IPS-18a (cell line): Measurements from ENCODE around the gene SYNJ2.

Experiments used
- H3K27ac ChIP-seq: one replicate; pipeline ENCODE4 v1.5.1; 2013; ENCODE audit warnings: low read length
- H3K27me3 ChIP-seq: one replicate; pipeline ENCODE4 v1.6.1; 2013; ENCODE audit warnings: mild to moderate bottlenecking, low read length; ENCODE audit not compliant: control insufficient read depth, insufficient read depth
- H3K36me3 ChIP-seq: one replicate; pipeline ENCODE4 v1.6.1; 2013; ENCODE audit warnings: low read depth, low read length; ENCODE audit not compliant: control insufficient read depth
- H3K4me1 ChIP-seq: one replicate; pipeline ENCODE4 v1.6.1; 2013; ENCODE audit warnings: low read depth, low read length; ENCODE audit not compliant: control insufficient read depth
- H3K4me3 ChIP-seq: one replicate; pipeline ENCODE4 v1.5.1; 2013; ENCODE audit warnings: low read length
- H3K9ac ChIP-seq: one replicate; pipeline ENCODE4 v1.6.1; 2013; ENCODE audit warnings: mild to moderate bottlenecking, low read length, moderate library complexity
- H3K9me3 ChIP-seq: one replicate; pipeline ENCODE4 v1.6.1; 2013; ENCODE audit warnings: low read depth, low read length; ENCODE audit not compliant: control insufficient read depth

Gene SYNJ2

GRCh38 chr6:158067436-158068015, 85.9 kb downstream of the SYNJ2 start:
- Histone ChIP-seq H3K9me3 (no peaks in the 10 kb centered on the region), H3K27me3 (no peaks in the 10 kb centered on the region), H3K9ac (no peak overlapping the region), H3K27ac (no peak overlapping the region), H3K36me3 (peaks cover 4% of the 10 kb centered on the region), H3K4me3 (no peak overlapping the region), H3K4me1 (no peaks in the 10 kb centered on the region)

- Histone ChIP-seq H3K27me3 (no peaks in the 10 kb centered on the region), H3K9ac (no peak overlapping the region), H3K27ac (no peak overlapping the region), H3K9me3 (no peaks in the 10 kb centered on the region), H3K36me3 (peaks cover 4% of the 10 kb centered on the region), H3K4me1 (no peaks in the 10 kb centered on the region), H3K4me3 (no peak overlapping the region)
Observed at GRCh38 chr6:158068156-158068892, 86.7 kb downstream of the SYNJ2 start.

GRCh38 chr6:158068893-158069799, 87.5 kb downstream of the SYNJ2 start:
- H3K27ac ChIP-seq: no peak overlapping the region
- no peaks in the 10 kb centered on the region for H3K27me3 ChIP-seq
- H3K9me3 ChIP-seq: no peaks in the 10 kb centered on the region
- peaks cover 4% of the 10 kb centered on the region for H3K36me3 ChIP-seq
- H3K4me3 ChIP-seq: no peak overlapping the region
- no peaks in the 10 kb centered on the region for H3K4me1 ChIP-seq
- no peak overlapping the region for H3K9ac ChIP-seq

GRCh38 chr6:158069800-158070195, 88.1 kb downstream of the SYNJ2 start:
- peaks cover 4% of the 10 kb centered on the region for H3K36me3 ChIP-seq
- H3K27ac ChIP-seq: no peak overlapping the region
- no peak overlapping the region for H3K9ac ChIP-seq
- H3K4me3 ChIP-seq: no peak overlapping the region
- no peaks in the 10 kb centered on the region for H3K9me3 ChIP-seq
- no peaks in the 10 kb centered on the region for H3K4me1 ChIP-seq
- H3K27me3 ChIP-seq: no peaks in the 10 kb centered on the region

GRCh38 chr6:158070513-158070912, 88.8 kb downstream of the SYNJ2 start:
- no peaks in the 10 kb centered on the region for H3K27me3 ChIP-seq
- no peak overlapping the region for H3K9ac ChIP-seq
- H3K36me3 ChIP-seq: peaks cover 4% of the 10 kb centered on the region
- H3K4me1 ChIP-seq: no peaks in the 10 kb centered on the region
- H3K9me3 ChIP-seq: no peaks in the 10 kb centered on the region
- H3K4me3 ChIP-seq: no peak overlapping the region
- H3K27ac ChIP-seq: no peak overlapping the region

- no peak overlapping the region for H3K9ac ChIP-seq
- no peak overlapping the region for H3K27ac ChIP-seq
- no peaks in the 10 kb centered on the region for H3K27me3 ChIP-seq
- H3K4me1 ChIP-seq: no peaks in the 10 kb centered on the region
- H3K4me3 ChIP-seq: no peak overlapping the region
- peaks cover 4% of the 10 kb centered on the region for H3K36me3 ChIP-seq
- no peaks in the 10 kb centered on the region for H3K9me3 ChIP-seq
Observed at GRCh38 chr6:158071121-158072082, 89.7 kb downstream of the SYNJ2 start.

- H3K36me3 ChIP-seq: peaks cover 4% of the 10 kb centered on the region
- H3K27ac ChIP-seq: no peak overlapping the region
- H3K9me3 ChIP-seq: no peaks in the 10 kb centered on the region
- no peaks in the 10 kb centered on the region for H3K4me1 ChIP-seq
- H3K27me3 ChIP-seq: no peaks in the 10 kb centered on the region
- H3K4me3 ChIP-seq: no peak overlapping the region
- H3K9ac ChIP-seq: no peak overlapping the region
Observed at GRCh38 chr6:158072083-158072721, 90.5 kb downstream of the SYNJ2 start.

- H3K4me3 ChIP-seq: no peak overlapping the region
- no peak overlapping the region for H3K9ac ChIP-seq
- H3K27me3 ChIP-seq: no peaks in the 10 kb centered on the region
- H3K36me3 ChIP-seq: peaks cover 11% of the 10 kb centered on the region
- no peak overlapping the region for H3K27ac ChIP-seq
- H3K9me3 ChIP-seq: no peaks in the 10 kb centered on the region
- no peaks in the 10 kb centered on the region for H3K4me1 ChIP-seq
Observed at GRCh38 chr6:158073776-158074175, 92.1 kb downstream of the SYNJ2 start.

GRCh38 chr6:158076548-158076947, 94.9 kb downstream of the SYNJ2 start:
- H3K4me1 ChIP-seq: no peaks in the 10 kb centered on the region
- no peaks in the 10 kb centered on the region for H3K27me3 ChIP-seq
- H3K9me3 ChIP-seq: no peaks in the 10 kb centered on the region
- H3K27ac ChIP-seq: no peak overlapping the region
- H3K36me3 ChIP-seq: peaks cover 7% of the 10 kb centered on the region
- H3K4me3 ChIP-seq: no peak overlapping the region
- H3K9ac ChIP-seq: no peak overlapping the region

GRCh38 chr6:158077676-158078075, 96.0 kb downstream of the SYNJ2 start:
- Histone ChIP-seq H3K9me3 (no peaks in the 10 kb centered on the region), H3K27ac (no peak overlapping the region), H3K4me3 (no peak overlapping the region), H3K9ac (no peak overlapping the region), H3K4me1 (no peaks in the 10 kb centered on the region), H3K36me3 (peaks cover 7% of the 10 kb centered on the region), H3K27me3 (no peaks in the 10 kb centered on the region)
